HG02798 (cell line): ENCODE measurements around the gene INTS1.

ENCODE experiments used
- ATAC-seq: cut with Tn5 transposase; IDR thresholded peaks from one replicate; pipeline ENCODE4 v1.9.1; 2021; ENCODE audit warnings: mild to moderate bottlenecking; ENCODE audit not compliant: unreplicated experiment, poor library complexity

Gene INTS1, protein sequence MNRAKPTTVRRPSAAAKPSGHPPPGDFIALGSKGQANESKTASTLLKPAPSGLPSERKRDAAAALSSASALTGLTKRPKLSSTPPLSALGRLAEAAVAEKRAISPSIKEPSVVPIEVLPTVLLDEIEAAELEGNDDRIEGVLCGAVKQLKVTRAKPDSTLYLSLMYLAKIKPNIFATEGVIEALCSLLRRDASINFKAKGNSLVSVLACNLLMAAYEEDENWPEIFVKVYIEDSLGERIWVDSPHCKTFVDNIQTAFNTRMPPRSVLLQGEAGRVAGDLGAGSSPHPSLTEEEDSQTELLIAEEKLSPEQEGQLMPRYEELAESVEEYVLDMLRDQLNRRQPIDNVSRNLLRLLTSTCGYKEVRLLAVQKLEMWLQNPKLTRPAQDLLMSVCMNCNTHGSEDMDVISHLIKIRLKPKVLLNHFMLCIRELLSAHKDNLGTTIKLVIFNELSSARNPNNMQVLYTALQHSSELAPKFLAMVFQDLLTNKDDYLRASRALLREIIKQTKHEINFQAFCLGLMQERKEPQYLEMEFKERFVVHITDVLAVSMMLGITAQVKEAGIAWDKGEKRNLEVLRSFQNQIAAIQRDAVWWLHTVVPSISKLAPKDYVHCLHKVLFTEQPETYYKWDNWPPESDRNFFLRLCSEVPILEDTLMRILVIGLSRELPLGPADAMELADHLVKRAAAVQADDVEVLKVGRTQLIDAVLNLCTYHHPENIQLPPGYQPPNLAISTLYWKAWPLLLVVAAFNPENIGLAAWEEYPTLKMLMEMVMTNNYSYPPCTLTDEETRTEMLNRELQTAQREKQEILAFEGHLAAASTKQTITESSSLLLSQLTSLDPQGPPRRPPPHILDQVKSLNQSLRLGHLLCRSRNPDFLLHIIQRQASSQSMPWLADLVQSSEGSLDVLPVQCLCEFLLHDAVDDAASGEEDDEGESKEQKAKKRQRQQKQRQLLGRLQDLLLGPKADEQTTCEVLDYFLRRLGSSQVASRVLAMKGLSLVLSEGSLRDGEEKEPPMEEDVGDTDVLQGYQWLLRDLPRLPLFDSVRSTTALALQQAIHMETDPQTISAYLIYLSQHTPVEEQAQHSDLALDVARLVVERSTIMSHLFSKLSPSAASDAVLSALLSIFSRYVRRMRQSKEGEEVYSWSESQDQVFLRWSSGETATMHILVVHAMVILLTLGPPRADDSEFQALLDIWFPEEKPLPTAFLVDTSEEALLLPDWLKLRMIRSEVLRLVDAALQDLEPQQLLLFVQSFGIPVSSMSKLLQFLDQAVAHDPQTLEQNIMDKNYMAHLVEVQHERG (N-terminal part only)

DNA sequence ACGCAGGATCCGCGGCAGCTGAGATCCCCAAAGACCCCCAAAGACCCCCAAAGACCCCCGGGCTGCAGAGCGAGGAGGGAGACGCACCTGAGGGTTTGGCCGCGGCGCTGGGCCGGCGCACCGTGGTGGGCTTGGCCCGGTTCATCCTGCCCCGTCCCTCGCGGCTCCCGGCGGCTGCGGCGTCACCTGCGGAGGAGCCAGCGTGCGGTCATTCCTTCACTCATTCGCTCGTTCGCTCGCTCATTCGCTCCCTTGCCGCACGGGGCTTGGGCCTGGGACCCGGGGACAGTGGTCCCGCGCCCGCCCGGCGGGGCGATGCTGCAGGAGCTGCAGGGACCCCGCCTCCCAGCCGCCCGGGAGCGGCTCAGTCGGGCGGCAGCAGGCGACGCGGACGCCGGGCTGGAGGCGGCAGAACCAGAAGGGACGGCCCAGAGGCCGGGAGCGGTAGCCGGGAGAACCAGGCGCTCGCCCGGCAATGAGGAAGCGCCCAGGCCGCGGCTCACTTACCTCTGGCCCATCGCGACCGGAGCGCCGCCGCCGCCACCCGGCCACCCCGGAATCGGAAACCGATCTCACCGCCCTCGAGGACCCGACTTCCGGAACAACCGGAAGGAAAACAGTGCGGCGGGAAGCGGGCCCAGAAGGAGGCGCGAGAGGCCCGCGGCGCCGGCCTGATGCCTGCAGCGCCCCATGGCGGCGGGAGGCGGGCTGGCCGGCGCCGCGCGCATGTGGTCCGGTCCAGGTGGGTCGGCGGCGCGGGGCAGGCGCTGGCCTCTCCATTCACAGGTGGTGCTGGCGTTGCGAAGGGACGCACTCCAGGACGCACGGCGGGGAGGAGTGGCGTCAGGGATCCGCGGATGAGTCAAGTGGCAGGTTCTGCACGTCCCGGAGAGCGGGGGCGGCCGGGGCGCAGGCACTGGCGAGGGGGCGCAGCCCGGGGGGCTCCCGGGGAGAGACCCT is at the start of gene INTS1:
TSS of gene INTS1 (minus strand) at position 574 of the 960 bp plus-strand sequence. CDS start at position 145, 429 bp downstream.
- ATAC-seq, result peak; percentile 92

GRCh38 chr7:1553512-1554210 is 49.5 kb upstream of the INTS1 start:
- no peak for ATAC-seq

- ATAC-seq, result no peak
Observed at GRCh38 chr7:1552200-1552599, 48.0 kb upstream of the INTS1 start.

DNA sequence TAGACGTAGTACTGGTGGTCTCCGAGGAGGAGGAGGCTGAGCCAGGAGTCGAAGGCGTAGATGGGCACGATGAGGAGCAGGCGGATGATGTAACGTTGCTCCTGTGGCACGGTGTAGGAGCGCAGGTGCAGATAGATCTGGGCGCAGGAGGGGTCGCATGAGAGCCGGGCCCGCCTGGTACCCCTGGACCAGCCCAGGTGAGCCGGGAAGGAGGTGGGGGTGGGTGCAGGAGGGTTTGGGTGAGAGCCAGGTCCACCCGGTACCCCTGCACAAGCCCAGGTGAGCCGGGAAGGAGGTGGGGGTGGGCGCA is 46.6 kb upstream of the INTS1 start:
- ATAC-seq, result no peak

DNA sequence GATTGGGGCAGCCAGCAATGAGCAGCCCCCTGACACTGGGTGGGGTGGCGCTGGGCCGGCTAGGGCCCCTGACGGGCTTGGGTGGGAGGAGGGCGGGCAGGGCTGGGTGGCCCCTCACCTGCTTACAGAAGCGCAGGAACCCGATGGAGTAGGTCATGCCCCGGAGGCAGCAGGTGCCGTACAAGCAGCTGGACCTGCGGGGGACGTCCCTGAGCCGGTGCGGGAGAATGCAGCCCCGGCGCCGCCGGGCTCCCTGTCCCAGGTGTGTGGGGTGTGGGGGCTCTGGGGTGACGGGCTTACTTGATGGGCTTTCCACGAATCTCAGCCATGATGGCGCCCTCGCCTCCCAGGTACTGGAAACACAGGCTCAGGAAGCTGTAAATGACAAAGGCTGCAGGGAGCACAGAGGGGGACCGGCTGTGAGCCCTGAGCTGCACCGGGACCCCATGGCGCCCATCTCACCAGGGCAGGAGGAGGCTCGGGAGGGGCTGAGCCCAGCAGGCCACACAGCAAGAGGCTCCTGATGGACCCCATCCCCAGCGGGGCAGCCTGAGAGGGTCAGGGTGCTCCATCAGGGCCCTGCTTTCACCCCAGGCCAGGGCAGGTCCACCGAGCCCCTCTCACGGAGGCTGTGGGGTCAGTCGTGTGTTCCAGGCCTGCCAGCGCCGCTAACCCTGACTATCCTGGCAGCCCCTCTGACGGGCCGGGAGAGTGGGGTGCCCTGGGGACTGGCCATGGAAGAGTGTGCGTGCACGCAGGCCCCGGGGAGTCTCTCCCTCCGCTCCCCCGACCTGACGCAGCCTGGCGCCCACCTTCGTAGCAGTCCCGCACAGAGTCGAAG is 46.0 kb upstream of the INTS1 start:
- no peak for ATAC-seq

DNA sequence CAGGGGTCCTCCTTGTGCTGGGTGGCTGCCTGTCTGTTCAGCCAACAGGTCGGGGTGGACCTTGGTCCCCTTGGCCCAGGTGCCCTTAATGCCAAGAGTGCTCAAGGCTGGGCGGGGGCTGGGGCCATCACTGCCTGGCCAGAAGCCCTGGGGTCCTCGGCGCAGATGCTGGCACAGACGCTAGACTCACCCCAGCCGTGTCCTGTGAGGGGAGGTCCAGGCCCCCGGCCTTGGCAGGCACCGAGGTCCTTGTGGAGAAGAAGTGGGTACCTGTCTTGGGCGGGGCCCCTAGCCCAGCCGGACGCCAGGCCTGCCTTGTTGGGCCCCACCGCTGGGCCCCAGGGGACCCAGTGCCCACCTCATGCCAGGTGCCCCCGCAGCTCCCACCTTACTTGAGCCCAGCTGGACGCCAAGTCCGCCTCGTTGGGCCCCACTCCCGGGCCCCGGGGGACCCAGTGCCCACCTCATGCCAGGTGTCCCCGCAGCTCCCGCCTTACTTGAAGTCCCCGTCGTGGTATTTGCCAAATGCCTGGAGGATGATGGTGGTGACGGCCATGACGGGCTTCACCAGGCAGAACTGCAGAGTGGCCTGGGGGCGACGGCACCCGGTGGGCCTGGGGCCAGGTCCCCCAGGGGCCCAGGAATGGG is 45.3 kb upstream of the INTS1 start:
- ATAC-seq, result no peak

DNA sequence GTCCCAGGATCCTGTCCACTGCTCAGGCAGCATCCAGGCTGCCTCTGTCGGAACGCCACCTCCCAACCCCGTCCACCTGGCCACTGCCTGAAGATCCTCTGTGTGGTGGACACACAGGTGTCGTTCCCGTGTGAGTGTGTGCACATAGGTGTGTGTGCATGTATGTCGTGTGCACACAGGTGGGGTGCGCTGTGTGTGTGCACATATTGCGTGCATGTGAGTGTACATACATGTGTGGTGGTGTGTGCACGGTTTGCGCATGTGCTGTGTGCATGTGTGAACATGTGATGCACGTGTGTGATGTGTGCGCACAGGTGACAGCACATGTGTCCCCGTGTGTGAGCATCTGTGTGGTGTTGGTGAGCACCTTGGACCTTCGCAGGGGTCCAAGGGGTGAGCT is 44.8 kb upstream of the INTS1 start:
- ATAC-seq, result no peak

DNA sequence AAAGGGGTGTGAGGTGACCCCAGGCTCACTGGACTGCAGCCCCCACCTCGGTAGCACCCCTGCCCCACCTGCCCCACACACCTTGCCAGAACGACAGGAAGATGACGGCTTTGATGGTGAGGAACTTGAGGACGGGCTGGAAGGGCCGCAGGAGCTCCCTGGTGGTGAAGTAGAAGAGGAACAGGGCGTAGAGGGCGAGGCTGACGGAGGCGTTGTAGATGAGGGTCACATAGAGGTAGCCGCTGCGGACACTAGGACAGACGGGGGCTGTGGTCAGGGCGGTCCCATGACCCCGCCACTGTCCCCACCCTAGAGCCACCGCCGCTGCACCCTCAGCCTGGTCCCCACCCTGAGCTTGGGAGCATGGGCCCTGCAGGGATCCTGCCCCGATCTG is 44.2 kb upstream of the INTS1 start:
- no peak for ATAC-seq

- ATAC-seq, result no peak
Observed at GRCh38 chr7:1547777-1548437, 43.7 kb upstream of the INTS1 start.

DNA sequence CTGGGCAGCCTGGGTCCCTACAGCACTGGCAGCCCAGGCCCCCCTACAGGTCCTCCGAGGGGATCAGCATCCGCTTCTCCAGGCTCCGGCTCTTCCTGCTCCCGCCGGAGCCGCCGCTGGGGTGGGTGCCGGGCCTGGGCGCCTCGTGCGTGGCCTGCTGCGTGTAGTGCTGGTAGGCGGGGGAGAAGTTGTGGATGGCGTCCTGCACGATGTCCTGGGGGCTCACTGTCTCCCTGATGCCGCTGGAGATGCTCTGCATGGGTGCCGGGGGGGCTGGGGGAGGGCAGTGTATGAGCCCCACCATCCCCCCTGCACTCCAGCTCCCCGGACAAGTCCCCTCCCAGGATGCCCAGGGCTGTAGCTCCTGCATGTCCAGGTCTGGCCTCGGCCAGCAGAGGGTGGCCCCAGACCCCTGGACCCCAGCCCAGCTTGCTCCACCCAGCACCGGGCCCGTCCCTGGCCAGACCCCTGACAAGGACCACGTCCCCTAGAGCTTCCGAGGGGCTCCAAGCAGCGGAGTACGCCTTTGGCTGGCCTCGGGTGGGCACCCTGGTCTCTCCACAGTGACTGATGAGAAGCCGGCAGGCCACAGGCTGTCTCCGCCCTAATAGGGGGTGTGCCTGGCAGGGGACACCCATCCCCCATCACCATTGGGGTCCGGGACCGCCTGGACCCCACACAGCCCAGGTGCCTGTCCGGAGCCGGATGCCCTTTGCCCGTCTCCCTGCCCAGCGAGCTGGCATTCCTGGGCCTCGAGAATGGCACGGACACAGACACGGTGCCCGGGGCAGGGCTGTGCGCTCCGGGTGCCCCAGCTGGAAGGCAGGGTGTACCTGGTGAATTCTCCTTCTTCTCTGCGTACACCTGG is 43.0 kb upstream of the INTS1 start:
- ATAC-seq, result no peak

DNA sequence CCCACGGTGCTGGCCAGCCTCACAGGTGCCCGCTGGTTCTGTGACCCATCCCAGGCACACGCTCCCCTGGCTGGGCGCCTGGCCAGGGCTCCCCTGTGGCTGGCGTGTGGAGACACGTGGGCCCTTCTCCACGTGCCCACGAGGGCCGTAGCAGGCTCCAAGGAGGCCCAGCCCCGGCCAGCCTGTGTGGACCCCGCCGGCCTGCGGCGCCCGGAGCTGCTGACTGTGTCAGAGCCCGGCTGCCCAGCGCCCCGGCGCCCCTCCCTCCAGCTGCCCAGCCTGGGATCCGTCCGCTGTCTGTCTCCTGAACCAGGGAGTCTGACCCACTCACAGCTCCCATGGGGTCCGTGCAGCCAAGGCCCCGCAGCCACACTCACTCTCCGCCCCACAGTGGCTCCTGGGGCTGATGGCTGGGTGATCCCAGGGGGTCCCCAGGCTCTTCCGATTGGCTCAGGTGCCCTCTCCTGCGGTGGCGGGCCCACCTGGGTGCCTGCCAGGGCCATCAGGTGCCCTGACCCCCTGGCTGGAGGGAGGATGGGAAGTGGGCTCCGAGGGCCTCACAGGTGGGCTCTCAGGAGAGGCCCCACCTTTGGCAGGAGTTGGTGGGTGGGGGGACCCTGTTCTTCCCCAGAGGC is 42.2 kb upstream of the INTS1 start:
- no peak for ATAC-seq

- no peak for ATAC-seq
Observed at GRCh38 chr7:1545417-1546246, 41.4 kb upstream of the INTS1 start.

DNA sequence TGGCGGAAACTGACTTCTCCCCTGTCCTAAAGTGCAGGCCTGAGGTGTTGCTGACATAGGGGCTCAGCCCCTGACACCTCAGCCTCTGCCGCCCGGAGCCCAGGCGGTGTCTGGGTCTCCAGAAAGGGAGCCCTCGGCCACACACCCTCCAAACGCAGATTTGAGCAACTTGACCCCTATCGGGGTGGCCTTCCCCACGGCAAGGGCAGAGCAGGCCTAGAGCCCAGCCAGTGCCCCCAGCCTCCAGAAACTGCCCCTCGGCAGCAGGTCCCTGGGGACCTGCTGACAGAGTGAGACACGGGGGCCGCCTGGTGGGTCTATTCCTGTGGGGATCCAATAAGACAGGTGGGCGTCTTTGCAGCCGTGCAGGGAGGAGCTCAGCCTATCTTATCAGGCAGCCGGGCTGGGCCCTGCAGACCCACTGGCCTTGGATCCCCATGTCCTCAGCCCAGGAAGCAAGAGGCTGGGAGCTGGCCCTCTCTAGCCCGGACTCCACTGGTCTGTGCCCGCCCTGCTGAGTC is 40.8 kb upstream of the INTS1 start:
- ATAC-seq, result no peak

DNA sequence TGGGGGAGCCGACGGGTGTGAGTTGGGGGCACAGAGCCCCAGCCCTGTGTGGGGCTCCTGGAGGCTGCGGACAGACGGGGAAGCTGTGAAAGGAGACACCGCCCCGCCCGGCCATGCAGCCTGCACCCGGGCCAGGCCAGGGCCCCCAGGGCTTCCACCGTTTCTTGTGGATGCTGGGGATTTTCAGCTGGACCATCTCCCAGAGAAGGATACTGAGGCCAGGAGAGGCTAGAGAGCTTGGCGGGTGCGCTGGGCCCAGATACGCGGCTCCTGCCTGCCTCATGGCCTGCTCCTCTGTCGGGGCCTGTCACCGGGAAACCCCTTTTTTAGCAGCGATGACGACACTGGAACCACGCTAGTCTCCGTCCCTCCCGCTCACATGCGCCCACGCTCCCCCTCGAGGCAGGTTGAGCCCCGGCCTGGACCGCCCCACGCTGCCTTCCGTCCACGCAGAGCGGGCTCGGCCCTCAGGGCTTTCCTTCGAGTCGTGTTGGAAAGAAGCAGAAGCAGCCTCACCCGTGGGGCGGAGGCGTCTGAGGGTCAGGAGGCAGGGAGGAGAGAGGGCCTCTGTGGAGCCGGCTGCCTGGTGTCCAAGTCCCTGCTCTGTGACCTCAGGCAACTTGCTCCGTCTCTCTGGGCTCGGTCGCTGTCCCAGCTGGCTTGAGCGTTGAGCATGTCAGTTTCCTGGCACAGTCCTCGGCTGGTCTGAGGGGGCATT is 40.1 kb upstream of the INTS1 start:
- ATAC-seq, result no peak
